Activated CD4-positive, alpha-beta T cell treated with anti-CD3 and anti-CD28 coated beads, Interleukin-2, Interleukin-6, amounts not matched to agents 100 ng/mL and 50 ng/mL, durations not matched to agents 16 hours and 8 hours (primary cell): ENCODE data around the gene EPHB3.
"Not testable (repeated sequence)": the region's sequence is repeated elsewhere in the genome, so short reads cannot be mapped to it uniquely, and the experiment has no call there.

Experiments used
- DNase-seq: peaks from one replicate; pipeline ENCODE4 v3.0.0-alpha.2; 2020

EPHB3 gene

GRCh38 chr3:184601576-184602371, 40.2 kb downstream of the EPHB3 start:
- DNase-seq, result no peak

GRCh38 chr3:184602372-184603150, 41.0 kb downstream of the EPHB3 start:
- DNase-seq, result no peak

- no peak for DNase-seq
Observed at GRCh38 chr3:184603151-184604030, 41.8 kb downstream of the EPHB3 start.

DNA sequence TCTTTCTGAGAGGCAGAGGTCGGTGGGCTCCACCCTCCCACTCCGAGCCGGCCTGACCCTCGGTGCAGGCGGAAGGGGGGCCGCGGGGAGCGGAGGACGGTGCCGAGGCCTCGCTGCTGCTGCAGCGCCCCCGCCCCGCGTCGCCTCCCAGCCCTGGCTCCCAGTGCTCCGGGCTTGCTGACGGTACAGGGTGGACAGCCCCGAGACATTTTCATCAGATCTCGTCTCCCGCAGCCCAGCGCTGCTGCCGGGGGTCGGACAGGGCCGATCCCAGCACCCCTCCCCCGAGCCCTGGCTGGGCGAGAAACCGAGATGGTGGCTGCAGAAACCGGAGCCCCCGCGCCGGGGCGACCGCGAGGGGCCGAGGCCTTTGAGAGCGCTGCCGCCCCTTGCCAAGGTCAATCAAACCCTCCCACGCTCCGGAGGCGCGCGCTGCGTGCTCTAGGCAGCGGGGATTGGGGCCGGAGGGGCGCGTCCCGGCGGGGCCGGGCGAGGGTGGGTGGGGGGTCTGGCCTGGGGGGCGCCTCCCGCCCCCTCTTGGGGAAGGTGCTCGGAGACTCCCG, 42.5 kb downstream of the EPHB3 start:
- DNase-seq, result no peak

DNA sequence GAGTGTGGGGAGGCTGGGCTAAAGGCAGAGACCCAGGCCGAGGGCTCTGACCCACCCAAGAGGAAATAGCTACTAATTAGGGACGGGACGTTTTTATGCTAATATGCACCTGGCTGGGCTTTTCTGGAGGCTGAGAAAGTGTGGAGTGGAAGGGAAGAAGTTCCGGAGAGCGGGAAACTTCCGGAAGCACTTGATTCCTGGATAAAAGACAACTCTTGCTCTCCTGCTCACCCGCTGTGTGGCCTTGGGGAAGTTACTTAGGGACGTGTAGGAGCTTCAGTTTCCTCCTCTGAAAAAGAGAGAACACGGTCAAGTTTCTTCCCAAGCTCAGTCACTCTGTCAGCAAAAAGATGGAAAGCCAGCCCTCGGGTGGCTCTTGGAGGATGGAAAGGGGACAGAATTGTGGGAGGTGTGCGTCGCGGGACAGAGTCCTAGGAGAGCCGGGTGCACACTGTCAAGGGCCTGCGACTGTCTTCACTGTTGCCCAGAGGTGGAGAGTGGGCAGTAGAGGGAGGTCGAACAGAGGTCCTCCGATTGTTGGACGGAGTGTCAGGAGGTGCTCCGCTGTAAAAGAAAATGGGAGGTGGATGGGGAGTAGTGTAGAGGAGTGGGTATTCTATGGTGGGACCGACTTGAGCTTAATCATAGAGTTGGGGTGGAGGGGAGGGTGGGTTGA, 43.2 kb downstream of the EPHB3 start:
- DNase-seq, result no peak

GRCh38 chr3:184608209-184608608, 46.6 kb downstream of the EPHB3 start:
- peak; percentile 28 for DNase-seq

DNA sequence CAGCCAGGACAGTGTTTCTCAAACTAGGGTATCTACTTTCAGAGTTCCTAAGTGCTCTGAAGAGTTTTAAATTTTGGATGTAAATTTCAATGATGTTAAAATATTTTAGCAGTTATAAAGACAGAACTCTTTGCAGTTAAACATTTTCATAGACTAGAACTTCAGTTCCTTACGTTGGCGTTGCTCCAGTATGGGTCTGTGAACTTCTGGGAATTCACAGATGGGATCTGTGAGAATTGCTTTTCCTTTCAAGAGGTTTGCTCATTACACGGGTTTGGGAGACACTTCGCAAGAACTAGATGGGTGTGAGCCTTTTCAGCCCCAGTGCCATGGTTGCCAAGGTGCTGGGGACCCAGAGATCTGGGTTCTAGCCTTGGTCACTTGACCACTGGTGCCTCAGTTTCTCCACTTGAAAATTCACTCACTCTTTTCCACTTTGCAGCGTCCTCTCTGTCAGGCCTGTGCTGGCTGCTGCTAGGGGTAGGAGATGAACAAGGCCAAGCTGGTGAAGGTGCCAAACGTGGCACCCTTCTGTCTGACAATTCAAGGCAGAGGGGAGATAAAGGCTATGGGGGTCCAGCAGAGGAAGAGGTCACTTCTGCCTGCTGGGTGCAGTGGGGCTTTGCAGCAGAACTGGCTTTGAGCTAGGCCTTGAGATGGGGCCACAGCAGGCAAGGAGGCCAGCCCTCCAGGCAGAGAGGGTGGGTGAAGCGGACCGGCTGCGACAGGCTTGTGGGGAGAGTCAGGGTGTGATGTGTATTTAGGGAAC, 48.1 kb downstream of the EPHB3 start:
- DNase-seq, result no peak

DNA sequence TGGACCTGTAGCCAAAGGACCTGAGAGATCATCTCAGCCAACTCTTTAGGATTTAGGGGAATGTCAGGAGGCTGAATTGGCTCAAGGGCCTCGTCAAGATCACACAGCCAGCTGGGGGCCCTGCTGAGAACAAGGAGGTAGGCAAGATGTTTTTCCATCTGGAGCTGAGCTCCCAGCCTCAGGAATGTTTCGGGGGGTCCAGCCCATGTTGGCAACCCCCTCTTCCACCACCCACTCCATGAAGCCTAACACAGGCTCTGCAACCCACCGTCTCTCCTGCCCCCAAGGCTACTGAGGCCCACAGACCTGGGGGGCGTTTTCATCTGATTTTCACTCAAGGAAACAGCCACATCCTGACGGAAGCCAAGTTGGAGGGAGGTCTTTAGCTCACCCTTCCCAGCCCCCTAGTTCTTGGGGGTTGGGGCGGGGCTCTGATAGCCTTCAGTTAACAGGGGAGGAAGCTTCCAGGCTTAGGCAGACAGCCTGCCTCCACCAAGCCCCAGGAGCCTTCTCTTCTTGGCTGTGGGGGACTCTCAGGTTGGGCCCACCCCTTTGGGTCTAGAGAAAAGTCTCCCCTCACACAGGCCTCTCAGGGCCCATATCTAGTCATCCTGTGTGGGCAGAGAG, 48.8 kb downstream of the EPHB3 start:
- no peak for DNase-seq

DNA sequence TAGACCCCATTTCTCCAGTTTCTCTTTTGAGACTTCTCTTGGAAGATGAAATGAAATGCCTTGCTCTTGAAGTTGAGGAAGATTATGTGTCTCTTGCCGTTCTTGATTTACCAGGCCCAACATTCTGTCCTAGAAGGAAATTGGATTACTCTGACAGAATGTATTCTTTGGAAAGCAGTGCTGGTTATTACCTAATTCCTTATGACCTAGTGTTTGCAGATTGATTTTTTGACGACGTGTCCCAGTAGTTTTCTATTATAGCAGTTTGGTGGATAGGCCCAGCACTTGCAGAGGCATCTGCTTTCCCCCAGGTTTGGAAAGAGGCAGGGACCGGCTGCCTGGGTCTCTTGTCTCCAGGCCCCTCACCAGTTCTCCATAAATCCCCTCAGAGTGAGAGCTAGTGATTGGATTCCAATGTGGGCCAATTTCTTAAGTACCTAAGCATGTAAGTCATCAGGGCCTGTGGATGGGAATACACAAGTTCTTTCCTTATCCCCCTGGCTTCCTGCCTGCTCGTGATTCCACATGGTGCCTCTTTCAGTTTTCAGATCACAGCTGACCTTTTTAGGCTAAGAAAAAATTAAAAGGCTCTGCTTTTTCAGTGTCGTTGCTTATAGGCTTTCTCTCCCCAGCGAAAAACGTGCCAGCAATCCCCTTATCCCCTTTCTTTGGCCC, 50.2 kb downstream of the EPHB3 start:
- DNase-seq, result no peak

- DNase-seq, result no peak
Observed at GRCh38 chr3:184615396-184615795, 53.8 kb downstream of the EPHB3 start.

GRCh38 chr3:184616436-184616835, 54.9 kb downstream of the EPHB3 start:
- no peak for DNase-seq

DNA sequence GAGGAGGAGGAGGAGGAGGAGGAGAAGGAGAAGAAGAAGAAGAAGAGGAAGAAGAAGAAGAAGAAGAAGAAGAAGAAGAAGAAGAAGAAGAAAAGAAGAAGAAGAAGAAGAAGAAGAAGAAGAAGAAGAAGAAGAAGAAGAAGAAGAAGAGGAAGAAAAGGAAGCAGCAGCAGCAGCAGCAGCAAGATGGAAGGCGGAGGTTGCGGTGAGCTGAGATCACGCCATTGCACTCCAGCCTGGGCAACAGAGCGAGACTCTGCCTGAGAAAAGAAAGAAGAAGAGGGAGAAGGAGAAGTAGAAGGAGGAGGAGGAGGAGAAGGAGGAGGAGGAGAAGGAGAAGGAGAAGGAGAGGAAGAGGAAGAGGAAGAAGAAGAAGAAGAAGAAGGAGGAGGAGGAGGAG, 55.7 kb downstream of the EPHB3 start:
- not testable (repeated sequence) for DNase-seq

DNA sequence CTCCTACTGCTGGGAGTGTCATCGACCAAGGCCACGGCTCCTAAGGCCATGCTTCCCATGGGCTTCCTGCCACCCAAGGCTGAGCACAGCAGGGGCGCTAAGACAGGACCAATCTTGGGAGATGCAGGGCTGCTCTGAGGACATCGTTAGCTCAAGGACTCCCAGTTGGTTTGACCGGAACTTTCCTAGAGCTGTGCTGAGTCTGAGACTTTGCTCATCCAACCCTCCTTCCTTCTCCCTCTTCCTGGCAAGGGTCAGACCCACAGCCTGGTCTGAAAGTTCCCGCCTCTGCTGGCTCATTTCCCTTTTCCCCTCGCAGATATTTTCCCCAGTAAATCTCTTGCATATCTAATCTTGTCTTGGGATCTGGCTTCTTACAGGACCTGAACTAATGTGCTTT, 57.2 kb downstream of the EPHB3 start:
- DNase-seq, result no peak

GRCh38 chr3:184619369-184619768, 57.8 kb downstream of the EPHB3 start:
- no peak for DNase-seq

DNA sequence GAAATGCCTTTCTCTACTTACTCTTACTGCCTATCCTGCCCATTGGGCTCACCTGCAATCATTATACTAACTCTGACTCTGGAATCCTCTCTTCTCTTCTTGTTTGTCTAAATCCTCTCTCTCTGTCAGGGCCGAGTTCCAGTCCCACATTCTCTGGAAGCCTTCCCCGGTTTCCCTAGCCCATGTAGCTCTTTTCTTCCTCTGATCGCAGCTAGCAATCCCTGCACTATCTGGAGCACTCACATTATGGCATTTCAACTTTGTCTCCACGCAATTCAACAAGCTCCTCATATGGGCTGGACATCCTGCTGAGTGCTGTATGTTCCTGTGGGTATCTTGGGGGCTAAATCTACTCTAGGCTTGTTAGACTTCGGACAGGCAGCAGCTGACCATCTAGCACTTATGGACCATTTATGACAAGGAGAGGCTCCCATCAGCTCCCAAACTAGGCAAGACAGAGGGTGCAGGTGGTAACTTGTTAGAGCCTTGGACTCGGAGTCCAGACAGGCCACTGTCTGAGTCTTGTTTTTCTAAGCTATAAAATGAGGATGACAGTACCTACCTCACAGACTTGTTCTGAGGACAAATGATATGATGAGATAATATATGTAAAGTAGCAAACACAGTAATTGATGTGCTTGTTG, 58.3 kb downstream of the EPHB3 start:
- DNase-seq, result no peak

DNA sequence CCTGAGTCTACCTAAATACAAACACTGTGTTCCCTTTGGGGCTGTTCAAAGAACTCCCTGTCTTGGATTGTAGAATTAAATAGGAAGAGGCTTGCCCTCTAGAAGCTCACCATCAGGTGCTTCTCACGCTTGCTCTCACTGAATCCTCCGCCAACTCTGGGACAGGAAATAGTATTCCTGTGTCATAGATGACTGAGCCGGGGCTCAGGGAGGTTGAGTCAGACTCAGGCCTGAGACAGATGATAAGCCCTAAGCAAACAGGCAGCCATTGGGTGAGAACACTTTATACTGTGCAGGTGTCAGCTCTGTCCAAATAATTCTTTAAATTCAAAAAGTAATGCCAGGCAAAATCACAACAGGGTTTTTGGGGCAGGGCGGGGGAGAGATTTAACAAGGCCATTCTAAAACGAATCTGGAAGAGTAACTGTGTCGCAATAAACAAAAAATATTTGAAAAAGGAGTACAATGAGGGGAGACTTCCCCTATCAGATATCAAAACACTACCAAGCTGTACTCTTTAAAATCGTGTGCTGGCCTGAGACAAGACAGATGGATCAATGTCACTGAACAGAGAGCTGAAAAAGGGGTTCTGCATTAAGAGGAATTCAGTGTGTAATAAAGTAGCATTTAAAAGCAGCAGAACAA, 59.0 kb downstream of the EPHB3 start:
- no peak for DNase-seq

GRCh38 chr3:184622156-184622555, 60.6 kb downstream of the EPHB3 start:
- DNase-seq, result not testable (repeated sequence)

- no peak for DNase-seq
Observed at GRCh38 chr3:184626923-184627322, 65.3 kb downstream of the EPHB3 start.

- DNase-seq, result no peak
Observed at GRCh38 chr3:184629555-184630160, 68.1 kb downstream of the EPHB3 start.
